Stimulated activated CD4-positive, alpha-beta T cell treated with anti-CD3 and anti-CD28 coated beads, Interleukin-2, amount 100 ng/mL, for 48 hours (primary cell): ENCODE results near the gene ACTA2.

Experiments
- DNase-seq, 2 donors: peaks; one replicate each; pipeline ENCODE4 v3.0.0-alpha.2; 2020

Gene ACTA2

GRCh38 chr10:88918191-88918905 lies 34.2 kb downstream of the ACTA2 start:
- DNase-seq: no peak

- no peak for DNase-seq
These were observed 35.6 kb downstream of the ACTA2 start for GRCh38 chr10:88916986-88917385.

GRCh38 chr10:88916231-88916630 lies 36.3 kb downstream of the ACTA2 start:
- no peak for DNase-seq

- DNase-seq: no peak
These were observed 36.8 kb downstream of the ACTA2 start for GRCh38 chr10:88915781-88916180.

- no peak for DNase-seq
These were observed 38.8 kb downstream of the ACTA2 start for GRCh38 chr10:88913788-88914187.

GRCh38 chr10:88913127-88913526 lies 39.4 kb downstream of the ACTA2 start:
- no peak for DNase-seq

- DNase-seq: no peak
These were observed 40.7 kb downstream of the ACTA2 start for GRCh38 chr10:88911851-88912250.

- DNase-seq: no peak
These were observed 41.5 kb downstream of the ACTA2 start for GRCh38 chr10:88911116-88911515.

- DNase-seq: no peak
These were observed 44.4 kb downstream of the ACTA2 start for GRCh38 chr10:88908194-88908593.

GRCh38 chr10:88906921-88907320 lies 45.7 kb downstream of the ACTA2 start:
- DNase-seq: no peak

GRCh38 chr10:88903715-88904114 lies 48.9 kb downstream of the ACTA2 start:
- DNase-seq: no peak

- DNase-seq: no peak
These were observed 50.4 kb downstream of the ACTA2 start for GRCh38 chr10:88901984-88902789.

- DNase-seq: no peak
These were observed 51.2 kb downstream of the ACTA2 start for GRCh38 chr10:88901206-88901983.

GRCh38 chr10:88899886-88900285 lies 52.7 kb downstream of the ACTA2 start:
- DNase-seq: no peak

GRCh38 chr10:88898727-88899126 lies 53.8 kb downstream of the ACTA2 start:
- no peak for DNase-seq

- no peak for DNase-seq
These were observed 55.3 kb downstream of the ACTA2 start for GRCh38 chr10:88896994-88897853.

GRCh38 chr10:88896372-88896993 lies 56.1 kb downstream of the ACTA2 start:
- DNase-seq: no peak

- no peak for DNase-seq
These were observed 57.3 kb downstream of the ACTA2 start for GRCh38 chr10:88895250-88895649.

GRCh38 chr10:88893611-88894010 lies 59.0 kb downstream of the ACTA2 start:
- no peak for DNase-seq

GRCh38 chr10:88892222-88892967 lies 60.2 kb downstream of the ACTA2 start:
- no peak for DNase-seq

GRCh38 chr10:88890681-88891381 lies 61.7 kb downstream of the ACTA2 start:
- DNase-seq: no peak
